ENCODE data around the gene HNF1A. TPM values are rescaled to one million over a fixed set of nuclear protein-coding genes. Genes with fewer than 3 reads are reported as not detected.
A peak's percentile ranks its signal among the peaks of the same experiment; 100 is the strongest.

The HNF1A gene
- total RNA-seq, 4 donors from 2014 or later = 0.27 to 0.47 TPM; not detected in 2

DNA sequence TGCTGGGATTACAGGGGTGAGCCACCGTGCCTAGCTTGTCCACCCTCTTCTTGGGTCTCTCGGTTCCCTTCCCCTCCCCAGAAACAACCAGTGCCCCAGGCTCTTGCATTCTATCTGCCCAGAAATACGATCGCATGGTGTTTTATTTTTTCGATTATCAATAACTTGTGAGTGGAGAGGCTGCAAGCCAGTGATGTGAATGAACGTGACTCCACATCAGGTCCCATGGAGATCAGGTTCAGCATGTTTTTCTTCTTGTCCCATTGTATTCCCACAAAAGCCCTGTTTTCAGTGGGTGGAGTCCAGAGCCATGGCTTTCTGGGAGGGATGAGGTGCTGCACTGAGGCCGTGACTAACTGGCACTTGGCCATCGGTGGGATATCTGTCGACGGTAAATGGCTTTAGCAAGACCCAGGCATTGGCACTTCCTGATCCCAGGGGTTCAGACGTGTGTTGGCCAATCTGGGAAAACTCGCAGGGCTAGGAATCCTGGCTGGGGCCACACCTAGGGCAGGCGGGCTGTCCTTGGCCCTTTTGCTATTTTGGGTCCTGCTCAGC lies 12.7 kb upstream of the HNF1A start:
- Histone ChIP-seq H3K4me1 (no peaks in the 10 kb centered on the region), H3K36me3 (no peaks in the 10 kb centered on the region), H3K4me3 (no peak overlapping the region), H3K27me3 (no peaks in the 10 kb centered on the region), H3K9me3 (no peaks in the 10 kb centered on the region), H3K27ac (no peak overlapping the region)
- WGBS, 2 donors (ENCODE audit: low coverage in 1 of 2) = 72% methylated on average over 13 of the region's 13 CpGs; no CpG with 5 or more reads in 1 of the 2 donors
- ATAC-seq = no peak
- TF ChIP-seq, protein P1, sequence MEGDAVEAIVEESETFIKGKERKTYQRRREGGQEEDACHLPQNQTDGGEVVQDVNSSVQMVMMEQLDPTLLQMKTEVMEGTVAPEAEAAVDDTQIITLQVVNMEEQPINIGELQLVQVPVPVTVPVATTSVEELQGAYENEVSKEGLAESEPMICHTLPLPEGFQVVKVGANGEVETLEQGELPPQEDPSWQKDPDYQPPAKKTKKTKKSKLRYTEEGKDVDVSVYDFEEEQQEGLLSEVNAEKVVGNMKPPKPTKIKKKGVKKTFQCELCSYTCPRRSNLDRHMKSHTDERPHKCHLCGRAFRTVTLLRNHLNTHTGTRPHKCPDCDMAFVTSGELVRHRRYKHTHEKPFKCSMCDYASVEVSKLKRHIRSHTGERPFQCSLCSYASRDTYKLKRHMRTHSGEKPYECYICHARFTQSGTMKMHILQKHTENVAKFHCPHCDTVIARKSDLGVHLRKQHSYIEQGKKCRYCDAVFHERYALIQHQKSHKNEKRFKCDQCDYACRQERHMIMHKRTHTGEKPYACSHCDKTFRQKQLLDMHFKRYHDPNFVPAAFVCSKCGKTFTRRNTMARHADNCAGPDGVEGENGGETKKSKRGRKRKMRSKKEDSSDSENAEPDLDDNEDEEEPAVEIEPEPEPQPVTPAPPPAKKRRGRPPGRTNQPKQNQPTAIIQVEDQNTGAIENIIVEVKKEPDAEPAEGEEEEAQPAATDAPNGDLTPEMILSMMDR (IDR thresholded peaks at IDR 0.05) = no peak
- TF ChIP-seq POLR2A (IDR thresholded peaks at IDR 0.05) (no peak), EP300 (IDR thresholded peaks at IDR 0.05) (no peak), POLR2AphosphoS5 (IDR thresholded peaks at IDR 0.05) (no peak)

DNA sequence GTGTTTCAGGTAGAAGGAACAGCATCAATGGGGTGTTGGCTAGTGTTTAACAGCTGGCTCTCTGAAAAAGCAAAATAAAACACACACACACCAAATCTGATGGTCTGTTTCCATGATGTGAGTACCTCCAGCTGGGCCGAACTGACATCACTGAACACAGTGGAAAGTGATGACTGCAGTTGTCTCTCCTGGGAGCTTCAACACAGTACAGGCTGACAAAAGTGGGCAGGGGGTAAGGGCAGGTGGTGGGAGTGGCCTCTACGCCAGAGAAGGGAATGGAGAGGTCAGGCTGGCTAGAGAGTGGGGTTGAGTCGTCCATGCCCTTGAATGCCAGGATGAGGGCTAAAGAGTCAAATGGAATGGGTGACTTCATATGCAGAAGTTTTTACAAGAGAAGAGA lies 8.0 kb upstream of the HNF1A start:
- ATAC-seq = no peak
- TF ChIP-seq, protein P1 (IDR thresholded peaks at IDR 0.05) = no peak
- TF ChIP-seq POLR2A (IDR thresholded peaks at IDR 0.05) = no peak
- TF ChIP-seq EP300 (IDR thresholded peaks at IDR 0.05) = no peak
- TF ChIP-seq POLR2AphosphoS5 (IDR thresholded peaks at IDR 0.05) = no peak
- Histone ChIP-seq H3K27me3 (no peaks in the 10 kb centered on the region), H3K4me3 (no peak overlapping the region), H3K36me3 (no peaks in the 10 kb centered on the region), H3K4me1 (no peaks in the 10 kb centered on the region), H3K9me3 (no peaks in the 10 kb centered on the region), H3K27ac (no peak overlapping the region)
- WGBS, 2 donors (ENCODE audit: low coverage in 1 of 2) = 40 to 63% methylated on average over 2 to 3 of the region's 3 CpGs

DNA sequence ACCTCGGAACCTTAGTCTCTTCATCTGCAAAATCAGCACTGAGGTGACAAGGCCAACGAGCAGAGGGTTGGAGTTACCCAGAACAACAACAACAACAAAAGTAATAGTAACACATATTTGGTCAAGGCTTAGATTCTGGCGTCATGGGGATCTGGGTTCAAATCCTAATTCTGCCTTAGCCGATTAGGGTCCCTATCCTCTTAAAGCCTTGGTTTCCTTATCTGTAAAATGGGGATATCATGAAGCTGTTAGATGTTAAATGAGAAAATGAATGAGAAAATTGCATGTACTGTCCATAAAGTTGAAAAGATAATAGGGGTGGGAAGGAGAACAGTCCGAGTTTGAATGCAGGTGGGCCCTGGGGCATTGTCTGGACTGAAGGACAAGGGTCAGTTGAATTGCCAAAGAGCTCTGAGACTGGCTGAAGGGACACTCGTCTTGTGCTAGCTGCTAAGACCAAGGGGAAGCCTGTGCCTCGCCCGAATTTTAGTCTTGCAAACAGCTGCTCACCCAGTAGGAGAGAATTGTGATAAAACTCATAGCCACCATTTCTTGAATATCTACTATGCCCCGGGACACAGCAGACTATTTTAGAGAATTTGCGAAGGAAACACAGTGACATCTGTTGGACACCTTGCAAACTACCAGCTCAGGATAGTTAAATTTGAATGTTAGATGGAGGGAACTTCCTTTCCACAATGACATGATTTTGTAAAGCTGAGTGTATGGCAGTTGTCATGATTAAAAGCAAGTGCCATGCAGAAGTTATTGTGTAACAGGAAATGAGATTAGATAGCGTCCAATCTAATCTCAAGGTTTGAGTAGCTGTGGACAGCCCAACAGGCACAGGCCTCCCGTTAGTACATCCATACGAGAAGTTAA lies 6.8 kb upstream of the HNF1A start:
- Histone ChIP-seq H3K4me1 (no peaks in the 10 kb centered on the region), H3K36me3 (no peaks in the 10 kb centered on the region), H3K4me3 (no peak overlapping the region), H3K9me3 (no peaks in the 10 kb centered on the region), H3K27me3 (no peaks in the 10 kb centered on the region), H3K27ac (no peak overlapping the region)
- TF ChIP-seq EP300 (IDR thresholded peaks at IDR 0.05) (no peak), POLR2AphosphoS5 (IDR thresholded peaks at IDR 0.05) (no peak), POLR2A (IDR thresholded peaks at IDR 0.05) (no peak)
- TF ChIP-seq, protein P1 (IDR thresholded peaks at IDR 0.05) = peak in 3 of 4 experiments; percentile 68 to 71 (median 68)
- ATAC-seq = peak; percentile 69
- WGBS, 2 donors (ENCODE audit: low coverage in 1 of 2) = 37 to 45% methylated on average over 10 to 13 of the region's 13 CpGs

DNA sequence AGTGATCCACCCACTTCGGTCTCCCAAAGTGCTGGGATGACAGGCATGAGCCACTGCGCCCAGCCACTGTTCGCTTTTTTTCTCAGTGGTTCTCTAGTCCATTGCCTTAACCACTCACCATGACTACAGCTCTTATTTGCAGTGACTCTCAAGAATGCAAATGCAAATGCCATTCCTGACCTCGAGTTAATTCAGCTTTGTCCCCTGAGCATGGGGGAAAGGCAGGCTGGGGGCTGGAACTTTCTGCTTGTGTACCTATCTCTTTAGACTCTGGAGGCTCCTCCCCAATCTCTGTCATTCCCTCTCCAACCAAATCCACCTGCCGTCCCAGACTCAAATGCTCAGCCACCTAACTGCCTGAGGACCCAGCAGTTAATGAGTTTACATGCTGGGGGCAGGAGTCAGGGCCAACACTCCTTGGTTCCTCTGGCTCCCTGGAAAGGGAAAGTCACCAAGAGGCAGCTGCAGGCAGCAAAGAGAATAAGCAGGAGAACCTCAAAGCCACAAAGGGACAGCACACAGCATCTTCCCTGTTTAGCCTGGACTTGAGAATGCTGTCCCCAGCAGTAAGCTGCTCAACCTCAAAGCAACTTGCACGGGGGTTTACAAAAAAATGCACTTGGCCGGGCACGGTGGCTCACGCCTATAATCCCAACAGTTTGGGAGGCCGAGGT lies 5.3 kb upstream of the HNF1A start:
- Histone ChIP-seq H3K9me3 (no peaks in the 10 kb centered on the region), H3K36me3 (no peaks in the 10 kb centered on the region), H3K27ac (no peak overlapping the region), H3K27me3 (no peaks in the 10 kb centered on the region), H3K4me3 (no peak overlapping the region), H3K4me1 (peaks cover 0 to 4% (median 0%) of the 10 kb centered on the region in 3 donors)
- ATAC-seq = no peak
- TF ChIP-seq POLR2A (IDR thresholded peaks at IDR 0.05) (no peak), EP300 (IDR thresholded peaks at IDR 0.05) (no peak), POLR2AphosphoS5 (IDR thresholded peaks at IDR 0.05) (no peak)
- TF ChIP-seq, protein P1 (IDR thresholded peaks at IDR 0.05) = no peak
- WGBS, 2 donors (ENCODE audit: low coverage in 1 of 2) = 48 to 53% methylated on average over 4 to 7 of the region's 10 CpGs

Data from gastroesophageal sphincter (tissue), 4 donors.